DMS114 treated with DMSO at 0.1 percent for 48 hours (cell line): ENCODE measurements around the gene SPAG7.
"Not testable (repeated sequence)": the region's sequence is repeated elsewhere in the genome, so short reads cannot be mapped to it uniquely, and the experiment has no call there.

Experiments used
- DNase-seq: peaks from one replicate; lab custom pipeline; 2025; ENCODE audit not compliant: unreplicated experiment; lab: John Stamatoyannopoulos, UW

Gene SPAG7

DNA sequence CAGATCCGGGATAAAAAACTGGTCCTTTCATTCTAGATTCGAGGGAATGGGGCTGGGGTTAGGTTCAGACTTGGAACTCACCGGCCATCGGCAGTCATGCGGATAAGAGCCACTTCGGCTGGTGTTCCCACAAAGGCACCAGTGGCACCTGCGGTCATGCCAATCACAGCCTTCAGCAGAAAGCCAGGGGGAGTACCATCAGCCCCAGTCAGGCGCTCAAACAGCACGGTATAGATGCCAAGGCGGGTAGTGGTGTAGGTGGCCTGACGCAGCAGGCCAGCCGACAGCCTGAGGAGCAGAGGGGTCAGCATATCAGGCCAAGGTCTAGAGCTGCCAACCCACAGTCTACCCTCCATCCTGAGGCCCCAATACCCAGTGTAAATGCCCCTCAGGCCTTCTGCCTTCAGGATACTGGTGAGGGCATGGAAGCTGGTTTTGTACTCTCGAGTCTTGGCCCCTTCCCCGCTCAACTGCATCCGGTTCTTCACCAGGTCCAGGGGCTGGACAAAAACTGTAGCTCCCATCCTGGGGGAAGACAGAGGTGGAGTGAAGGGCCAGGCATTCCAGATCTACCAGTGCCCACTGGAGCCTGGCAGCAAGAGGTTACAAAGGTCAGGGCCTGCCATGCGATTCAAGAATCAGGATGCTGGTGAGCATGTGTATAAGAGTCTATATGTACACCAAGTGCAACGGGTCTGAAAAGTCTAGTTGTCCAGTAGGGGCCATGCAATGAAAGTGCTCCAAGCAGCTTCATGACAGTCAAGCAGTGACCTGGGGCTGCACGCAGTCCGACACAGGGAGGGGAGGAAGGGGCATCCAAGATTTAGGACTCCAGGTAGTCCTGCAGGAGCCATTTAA lies 28.7 kb downstream of the SPAG7 start:
- no peak for DNase-seq

DNA sequence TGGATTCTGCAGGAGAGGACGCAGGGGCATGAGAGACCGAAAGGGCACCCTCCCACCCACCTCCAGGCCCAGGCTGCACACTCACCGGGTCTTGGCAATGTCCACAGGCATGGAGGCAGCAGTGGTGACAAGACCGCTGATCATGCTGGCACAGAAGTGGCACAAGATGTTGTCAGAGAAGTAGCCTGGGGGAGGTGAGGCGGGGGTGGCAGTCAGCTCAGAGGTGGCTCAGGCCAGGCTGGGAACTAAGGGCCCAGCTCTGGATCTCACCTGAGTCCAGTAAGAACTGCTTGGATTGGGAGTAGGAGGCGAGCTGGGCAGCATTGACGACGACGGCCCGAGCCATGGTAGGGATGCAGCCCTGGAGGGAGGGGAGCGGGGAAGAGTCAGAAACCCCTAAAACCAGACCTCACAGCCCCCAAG lies 29.5 kb downstream of the SPAG7 start:
- DNase-seq = no peak

DNA sequence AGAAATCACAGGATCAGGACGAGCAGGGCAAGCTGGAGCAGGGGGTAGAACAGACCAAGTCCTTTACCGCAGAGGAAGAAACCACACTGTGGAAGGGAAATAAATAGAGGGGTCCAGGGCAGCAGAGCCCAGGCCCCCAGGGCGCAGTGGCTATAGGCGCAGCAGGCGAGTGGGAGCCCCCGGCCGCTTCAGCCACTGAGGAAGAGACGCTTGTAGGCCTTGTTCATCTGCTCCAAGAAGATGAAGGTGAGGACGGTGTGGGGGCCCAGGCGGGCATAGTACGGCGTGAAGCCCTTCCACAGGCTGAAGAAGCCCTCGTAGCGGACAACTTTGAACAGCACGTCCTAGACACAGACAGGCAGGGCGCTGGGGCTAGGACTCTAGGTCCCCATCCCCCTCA lies 30.1 kb downstream of the SPAG7 start:
- no peak for DNase-seq

DNA sequence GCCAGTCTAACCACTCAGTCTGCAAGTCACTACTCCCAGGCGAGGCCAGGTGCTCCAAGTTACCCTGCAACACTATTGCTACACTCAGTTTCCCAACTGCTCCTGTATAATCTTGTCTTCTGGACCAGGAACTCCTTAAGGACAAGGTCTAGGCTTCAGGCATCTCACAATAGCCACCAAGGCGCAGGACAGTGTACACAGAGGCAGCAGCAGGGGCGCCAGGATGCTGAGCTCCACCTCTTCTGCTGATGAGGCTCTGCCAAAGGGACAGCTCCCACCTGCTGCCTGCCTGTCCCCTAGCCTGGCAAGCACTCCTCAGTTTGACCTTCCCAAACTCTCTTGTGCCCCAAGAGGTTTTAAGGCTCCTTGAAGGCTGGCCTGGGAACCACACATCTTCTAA lies 31.2 kb downstream of the SPAG7 start:
- no peak for DNase-seq

DNA sequence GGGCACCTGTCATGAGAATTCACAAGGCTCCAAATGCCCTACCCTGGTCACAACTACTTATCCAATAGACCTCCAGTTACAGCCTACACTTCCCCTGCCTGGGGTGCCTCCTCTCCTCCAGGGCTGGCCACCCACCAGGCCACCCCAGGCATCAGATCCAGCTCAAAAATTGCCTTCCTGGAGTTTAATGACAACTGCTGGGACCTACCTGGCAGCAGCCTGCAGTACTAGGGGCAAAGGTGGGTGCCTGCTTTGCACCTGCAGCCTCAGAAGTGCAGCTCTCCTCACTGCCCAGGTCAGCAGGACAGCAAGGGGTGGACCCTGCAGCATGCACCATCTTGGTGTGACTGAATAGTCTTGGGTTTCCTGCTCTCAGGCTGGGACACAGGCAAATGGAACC lies 32.0 kb downstream of the SPAG7 start:
- DNase-seq = no peak

DNA sequence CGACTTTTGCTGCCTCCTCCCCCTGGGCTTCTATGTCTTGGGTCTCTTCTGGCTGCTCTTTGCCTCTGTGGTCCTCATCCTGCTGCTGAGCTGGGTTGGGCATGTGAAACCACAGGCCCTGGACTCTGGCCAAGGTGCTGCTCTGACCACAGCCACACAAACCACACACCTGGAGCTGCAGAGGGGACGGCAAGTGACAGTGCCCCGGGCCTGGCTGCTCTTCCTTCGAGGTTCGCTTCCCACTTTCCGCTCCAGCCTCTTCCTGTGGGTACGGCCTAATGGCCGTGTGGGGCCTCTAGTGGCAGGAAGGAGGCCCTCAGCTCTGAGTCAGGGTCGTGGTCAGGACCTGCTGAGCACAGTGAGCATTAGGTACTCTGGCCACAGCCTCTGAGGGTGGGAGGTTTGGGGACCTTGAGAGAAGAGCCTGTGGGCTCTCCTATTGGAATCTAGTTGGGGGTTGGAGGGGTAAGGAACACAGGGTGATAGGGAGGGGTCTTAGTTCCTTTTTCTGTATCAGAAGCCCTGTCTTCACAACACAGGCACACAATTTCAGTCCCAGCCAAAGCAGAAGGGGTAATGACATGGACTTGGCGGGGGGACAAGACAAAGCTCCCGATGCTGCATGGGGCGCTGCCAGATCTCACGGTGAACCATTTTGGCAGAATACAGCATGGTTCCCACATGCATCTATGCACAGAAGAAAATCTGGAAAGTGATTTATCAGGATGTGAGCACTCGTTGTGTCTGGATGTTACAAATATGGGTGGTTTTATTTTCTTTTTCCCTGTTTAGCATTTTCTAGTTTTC lies 33.2 kb downstream of the SPAG7 start:
- no peak for DNase-seq

DNA sequence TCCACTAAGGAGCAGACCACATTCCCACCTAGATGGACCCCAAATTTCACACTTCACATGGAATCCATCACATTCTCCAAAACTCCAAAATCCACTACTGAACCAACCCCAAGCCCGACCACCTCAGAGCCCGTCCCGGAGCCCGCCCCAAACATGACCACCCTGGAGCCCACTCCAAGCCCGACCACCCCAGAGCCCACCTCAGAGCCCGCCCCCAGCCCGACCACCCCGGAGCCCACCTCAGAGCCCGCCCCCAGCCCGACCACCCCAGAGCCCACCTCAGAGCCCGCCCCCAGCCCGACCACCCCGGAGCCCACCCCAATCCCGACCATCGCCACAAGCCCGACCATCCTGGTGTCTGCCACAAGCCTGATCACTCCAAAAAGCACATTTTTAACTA lies 34.0 kb downstream of the SPAG7 start:
- DNase-seq = no peak

DNA sequence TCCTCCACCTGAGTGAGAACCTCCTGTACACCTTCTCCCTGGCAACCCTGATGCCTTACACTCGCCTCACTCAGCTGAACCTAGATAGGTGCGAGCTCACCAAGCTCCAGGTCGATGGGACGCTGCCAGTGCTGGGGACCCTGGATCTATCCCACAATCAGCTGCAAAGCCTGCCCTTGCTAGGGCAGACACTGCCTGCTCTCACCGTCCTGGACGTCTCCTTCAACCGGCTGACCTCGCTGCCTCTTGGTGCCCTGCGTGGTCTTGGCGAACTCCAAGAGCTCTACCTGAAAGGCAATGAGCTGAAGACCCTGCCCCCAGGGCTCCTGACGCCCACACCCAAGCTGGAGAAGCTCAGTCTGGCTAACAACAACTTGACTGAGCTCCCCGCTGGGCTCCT lies 34.9 kb downstream of the SPAG7 start:
- no peak for DNase-seq

DNA sequence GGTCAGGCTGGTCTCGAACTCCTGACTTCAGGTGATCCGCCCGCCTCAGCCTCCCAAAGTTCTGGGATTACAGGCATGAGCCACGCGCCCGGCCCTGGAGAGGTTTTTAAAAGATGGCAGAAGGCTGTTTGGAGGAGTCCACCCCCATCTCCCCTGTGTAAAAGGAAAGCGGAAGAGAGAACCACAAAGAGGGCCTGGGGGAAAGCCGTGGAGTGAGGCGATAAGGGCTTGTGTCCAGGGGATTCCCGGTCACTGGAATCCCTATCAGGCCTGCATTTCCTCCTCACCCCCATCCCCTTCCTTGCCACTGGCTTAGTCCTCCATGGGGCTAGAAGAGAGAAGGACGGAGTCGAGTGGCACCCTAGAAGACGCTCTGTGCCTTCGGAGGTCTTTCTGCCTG lies 35.7 kb downstream of the SPAG7 start, which contains the start of gene GP1BA:
Gene GP1BA (plus strand): TSS at position 315 of the 400 bp plus-strand sequence. CDS start 328 bp downstream, outside the sequence.
- DNase-seq = no peak

DNA sequence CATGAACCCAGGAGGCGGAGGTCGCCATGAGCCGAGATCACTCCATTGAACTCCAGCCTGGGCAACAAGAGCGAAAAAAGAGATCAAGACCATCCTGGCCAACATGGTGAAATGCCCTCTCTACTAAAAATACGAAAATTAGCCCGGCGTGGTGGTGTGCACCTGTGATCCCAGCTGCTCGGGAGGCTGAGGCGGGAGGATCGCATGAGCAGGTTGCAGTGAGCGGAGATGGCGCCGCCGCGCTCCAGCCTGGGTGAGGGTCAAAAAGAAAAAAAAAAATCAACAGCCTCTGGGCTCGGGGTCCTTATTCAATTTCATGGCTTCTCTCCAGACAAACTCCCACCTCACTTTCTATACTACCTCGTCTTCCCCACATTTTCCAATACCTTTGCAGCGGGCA lies 38.7 kb downstream of the SPAG7 start:
- no peak for DNase-seq

DNA sequence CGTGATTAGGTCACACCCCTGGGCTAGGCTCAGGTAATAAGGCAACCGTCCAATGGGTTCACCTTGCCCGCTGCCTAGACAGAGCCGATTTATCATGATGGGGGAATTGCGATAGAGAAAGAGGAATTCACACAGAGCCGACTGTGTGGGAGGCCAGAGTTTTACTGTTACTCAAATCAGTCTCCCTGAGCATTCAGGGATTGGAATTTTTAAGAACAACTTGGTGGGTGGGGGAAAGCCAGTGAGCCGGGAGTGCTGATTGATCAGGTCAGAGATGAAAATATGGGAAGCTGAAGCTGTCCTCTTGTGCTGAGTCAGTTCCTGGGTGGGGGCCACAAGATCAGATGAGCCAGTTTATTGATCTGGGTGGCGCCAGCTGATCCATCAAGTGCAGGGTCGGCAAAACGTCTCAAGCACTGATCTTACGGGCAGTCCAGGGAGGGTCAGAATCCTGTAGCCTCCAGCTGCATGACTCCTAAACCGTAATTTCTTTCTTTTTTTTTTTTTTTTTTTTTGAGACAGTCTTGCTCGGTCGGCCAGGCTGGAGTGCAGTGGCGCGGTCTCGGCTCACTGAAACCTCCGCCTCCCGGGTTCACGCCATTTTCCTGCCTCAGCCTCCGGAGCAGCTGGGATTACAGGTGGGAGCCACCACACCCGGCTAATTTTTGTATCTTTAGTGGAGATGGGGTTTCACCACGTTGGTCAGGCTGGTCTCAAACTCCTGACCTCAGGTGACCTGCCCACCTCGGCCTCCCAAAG lies 40.9 kb downstream of the SPAG7 start:
- DNase-seq = not testable (repeated sequence)

DNA sequence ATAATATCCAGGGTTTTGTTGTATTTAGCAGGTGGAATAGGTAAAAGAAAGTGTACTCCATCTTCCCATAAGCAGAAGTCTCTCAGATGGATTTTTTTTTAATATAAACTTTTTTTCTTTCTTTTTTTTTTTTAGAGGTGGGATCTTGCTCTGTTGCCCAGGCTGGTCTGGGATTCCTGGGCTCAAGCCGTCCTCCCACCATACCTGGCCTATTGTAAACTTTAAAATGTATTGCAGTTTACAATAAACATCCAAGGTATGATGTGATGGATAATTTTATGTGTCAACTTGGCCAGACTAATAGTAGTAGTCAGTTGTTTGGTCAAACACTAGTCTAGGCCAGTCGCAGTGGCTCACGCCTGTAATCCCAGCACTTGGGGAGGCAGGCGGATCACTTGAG lies 46.3 kb downstream of the SPAG7 start:
- no peak for DNase-seq

DNA sequence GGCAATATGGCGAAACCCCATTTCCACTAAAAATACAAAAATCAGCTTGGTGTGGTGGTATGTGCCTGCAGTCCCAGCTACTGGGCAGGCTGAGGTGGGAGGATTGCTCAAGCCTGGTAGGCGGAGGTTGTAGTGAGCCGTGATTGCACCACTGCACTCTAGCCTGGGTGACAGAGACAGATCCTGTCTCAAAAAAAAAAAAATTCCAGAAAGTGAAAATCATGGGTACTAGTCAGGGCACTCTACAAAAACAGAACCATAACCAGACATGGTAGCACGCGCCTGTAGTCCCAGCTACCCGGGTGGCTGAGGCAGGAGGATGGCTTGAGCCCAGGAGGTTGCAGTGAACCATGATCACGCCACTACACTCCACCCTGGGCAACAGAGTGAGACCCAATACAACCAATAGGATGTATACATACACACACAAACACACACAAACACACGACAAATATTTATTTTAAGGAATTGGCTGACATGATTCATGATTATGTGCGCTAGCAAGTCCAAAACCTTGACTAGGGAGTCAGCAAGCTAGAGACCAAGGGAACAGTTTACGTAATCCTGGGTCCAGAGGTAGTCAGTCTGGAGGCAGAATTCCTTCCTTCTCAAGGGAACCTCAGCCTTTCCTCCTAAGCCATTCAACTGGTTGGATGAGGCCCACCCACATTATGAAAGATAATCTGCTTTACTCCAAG lies 47.1 kb downstream of the SPAG7 start:
- DNase-seq = no peak

DNA sequence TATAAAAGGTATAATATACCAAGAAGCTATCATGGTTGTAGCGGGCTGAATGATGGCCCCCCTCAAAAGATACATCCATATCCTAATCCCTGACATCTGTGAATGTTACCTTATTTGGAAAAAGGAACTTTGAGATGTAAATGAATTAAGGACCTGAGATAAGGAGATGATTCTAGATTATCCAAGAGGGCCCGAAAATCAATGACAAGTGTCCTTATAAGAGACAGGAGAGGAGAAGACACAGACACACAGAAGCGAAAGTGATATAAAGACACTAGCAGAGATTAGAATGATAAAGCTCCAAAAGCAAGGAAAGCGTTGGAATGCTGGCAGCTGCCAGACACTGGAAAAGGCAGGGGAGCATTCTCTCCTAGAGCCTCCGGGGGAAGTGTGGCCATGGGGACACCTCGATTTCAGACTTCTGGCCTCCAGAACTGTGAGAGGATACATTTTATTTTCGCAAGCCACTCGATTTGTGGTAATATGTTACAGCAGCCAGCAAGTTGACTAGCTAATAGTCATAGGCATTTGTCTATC lies 48.0 kb downstream of the SPAG7 start:
- no peak for DNase-seq

DNA sequence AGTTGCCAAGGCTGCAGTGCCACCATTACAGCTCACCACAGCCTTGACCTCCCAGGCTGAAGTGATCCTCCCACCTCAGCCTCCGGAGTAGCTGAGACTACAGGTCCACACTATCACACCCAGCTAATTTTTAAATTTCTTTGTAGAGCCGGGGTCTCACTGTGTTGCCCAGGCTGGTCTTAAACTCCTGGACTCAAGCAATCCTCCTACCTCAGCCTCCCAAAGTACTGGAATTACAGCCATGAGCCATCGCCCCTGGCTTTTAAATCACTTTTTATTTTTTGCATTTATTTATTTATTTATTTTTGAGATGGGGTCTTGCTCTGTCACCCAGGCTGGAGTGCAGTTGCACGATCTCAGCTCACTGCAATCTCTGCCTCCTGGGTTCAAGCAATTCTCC lies 53.1 kb downstream of the SPAG7 start:
- DNase-seq = not testable (repeated sequence)

DNA sequence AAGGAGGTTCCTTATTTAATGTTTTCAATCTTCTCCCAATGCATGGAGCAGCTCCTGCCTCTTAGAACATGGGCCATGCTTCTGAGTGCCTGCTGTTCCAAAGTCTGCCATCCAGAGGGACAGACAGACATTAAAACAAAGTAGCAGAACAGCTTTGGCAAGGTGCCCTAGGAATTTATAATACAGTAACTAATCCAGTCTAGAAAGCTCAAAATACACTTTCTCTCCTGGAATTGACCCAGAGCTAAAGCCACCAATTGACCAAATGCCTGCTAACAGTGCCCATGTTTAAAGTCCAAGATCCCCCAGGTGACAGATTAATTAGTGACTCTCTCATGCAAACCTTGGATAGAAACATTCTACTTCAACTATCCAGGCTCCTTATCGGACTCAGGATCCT lies 53.6 kb downstream of the SPAG7 start:
- DNase-seq = no peak
